Left lung (tissue), 10 donors: ENCODE data around the gene ABCC1. TPM values are rescaled to one million over a fixed set of nuclear protein-coding genes. Genes with fewer than 3 reads are reported as not detected.
"Not testable (repeated sequence)": the region's sequence is repeated elsewhere in the genome, so short reads cannot be mapped to it uniquely, and the experiment has no call there.

Experiments
- ATAC-seq: fragments of 200-7000 bp; cut with Tn5 transposase; one replicate; pipeline ENCODE4 v1.9.1; 2020; ENCODE audit warnings: moderate library complexity
- DNase-seq, 4 donors: peaks; one replicate each; pipeline ENCODE4 v3.0.0-alpha.2; 2013 to 2020
- H3K27ac ChIP-seq, 2 donors: fragments of 200-600 bp; sonication (generic) in 1 of 2; one replicate each; pipeline versions ENCODE4 v1.5.0 to v1.8.0; 2020 to 2021
- H3K27me3 ChIP-seq, 2 donors: fragments of 200-600 bp; sonication (generic) in 1 of 2; one replicate each; pipeline versions ENCODE4 v1.5.0 to v1.8.0; 2020 to 2021
- H3K36me3 ChIP-seq, 2 donors: fragments of 200-600 bp; sonication (generic) in 1 of 2; one replicate each; pipeline versions ENCODE4 v1.5.0 to v1.8.0; 2020 to 2021
- H3K4me1 ChIP-seq, 2 donors: fragments of 200-600 bp; one replicate each; pipeline ENCODE4 v1.8.0; 2021
- H3K4me3 ChIP-seq, 2 donors: fragments of 200-600 bp; sonication (generic) in 1 of 2; one replicate each; pipeline versions ENCODE4 v1.5.0 to v1.8.0; 2020 to 2021; ENCODE audit warnings: mild to moderate bottlenecking in 1 of 2
- H3K9me3 ChIP-seq, 2 donors: fragments of 200-600 bp; sonication (generic) in 1 of 2; one replicate each; pipeline versions ENCODE4 v1.5.0 to v1.8.0; 2020 to 2021
- intact Hi-C, 2 donors: fragments of 100-400 bp; cut with DNase I; formaldehyde crosslinking; loops; one replicate each; pipeline versions ENCODE4 v1.11.2 to v1.14.2; 2022
- polyA plus RNA-seq, 6 donors: library from polyadenylated mRNA; unstranded; fragments of 120-200 nt; gene quantifications; one replicate each; pipeline ENCODE4 v1.2.1, GENCODE V29; 2013; ENCODE audit not compliant: insufficient read length in 6 of 6
- total RNA-seq, 2 donors: library from RNA; stranded (reverse); fragmentation: NEBNext Ultra II Directional; extraction: Animal tissue kit (Norgen Biotek cat#: 25700); gene quantifications; one replicate each; pipeline ENCODE4 v1.2.1, GENCODE V29; 2021
- TF ChIP-seq, protein P1 (sequence below), 2 donors: fragments of 200-600 bp; sonication (generic) in 1 of 2; IDR thresholded peaks; one replicate each; pipeline versions ENCODE4 v1.5.0 to v1.8.0; 2021; ENCODE audit warnings: antibody characterized with exemption in 2 of 2
- donor health status: DM: no; HTN: yes; CAD: no.
- donor health status: DM: no; HTN: no; CAD: no.

ABCC1 gene
- total and polyA plus RNA-seq, 8 donors = 29.3 to 44.6 (median 31.7) TPM

DNA sequence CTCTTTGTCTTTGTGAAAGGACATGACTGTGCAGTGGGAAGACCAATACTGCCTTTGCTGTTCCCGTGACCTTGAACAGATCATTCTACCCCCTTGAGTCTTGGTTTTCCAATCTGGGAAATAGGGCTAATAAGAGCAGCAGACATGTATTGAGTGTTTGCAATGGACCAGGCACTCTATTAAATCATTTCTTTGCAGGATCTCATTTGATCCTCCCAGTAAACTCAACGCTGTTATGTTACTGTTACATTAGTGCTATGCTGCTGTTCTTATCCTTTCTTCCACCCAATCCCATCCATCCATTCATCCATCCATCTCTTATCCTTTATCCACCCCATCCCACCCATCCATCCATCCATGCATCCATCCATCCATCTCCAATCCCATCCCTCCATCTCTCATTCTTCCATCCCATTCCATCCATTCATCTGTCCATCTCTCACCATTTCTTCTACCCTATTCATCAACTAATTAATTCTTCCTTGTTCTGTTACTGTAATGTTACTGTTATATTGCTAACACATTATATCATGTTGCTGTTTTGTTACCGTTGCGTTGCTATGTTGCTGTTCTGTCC is 208.8 kb downstream of the ABCC1 start:
- no peaks in the 10 kb centered on the region for H3K27me3 ChIP-seq
- intact Hi-C loops = no loop called here

DNA sequence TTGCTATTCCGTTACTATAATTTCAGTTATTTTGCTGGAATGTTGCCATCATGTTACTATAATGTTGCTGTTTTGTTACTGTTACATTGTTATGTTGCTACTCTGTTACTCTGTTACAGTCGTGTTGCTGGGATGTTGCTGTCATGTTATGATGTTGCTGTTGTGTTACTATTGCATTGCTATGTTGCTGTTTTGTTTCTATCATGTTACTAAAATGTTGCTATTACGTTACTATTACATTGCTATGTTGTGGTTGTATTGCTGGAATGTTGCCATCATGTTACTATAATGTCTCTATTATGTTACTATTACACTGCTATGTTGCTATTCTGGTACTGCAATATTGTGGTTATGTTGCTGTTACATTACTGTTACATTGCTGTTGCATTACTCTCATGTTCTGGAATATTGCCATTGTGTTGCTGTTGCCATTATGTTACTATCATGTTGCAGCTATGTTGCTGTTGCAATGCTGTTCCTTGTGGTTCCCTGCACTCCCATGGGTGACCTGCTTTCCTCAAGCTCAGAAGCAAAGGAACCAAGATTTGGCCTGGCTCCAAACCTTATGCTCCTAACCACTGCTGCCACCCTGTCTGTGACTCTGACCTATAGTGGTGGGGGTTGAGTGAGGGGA is 209.4 kb downstream of the ABCC1 start:
- ATAC-seq (no peak), DNase-seq (no peak)
- TF ChIP-seq, protein P1, sequence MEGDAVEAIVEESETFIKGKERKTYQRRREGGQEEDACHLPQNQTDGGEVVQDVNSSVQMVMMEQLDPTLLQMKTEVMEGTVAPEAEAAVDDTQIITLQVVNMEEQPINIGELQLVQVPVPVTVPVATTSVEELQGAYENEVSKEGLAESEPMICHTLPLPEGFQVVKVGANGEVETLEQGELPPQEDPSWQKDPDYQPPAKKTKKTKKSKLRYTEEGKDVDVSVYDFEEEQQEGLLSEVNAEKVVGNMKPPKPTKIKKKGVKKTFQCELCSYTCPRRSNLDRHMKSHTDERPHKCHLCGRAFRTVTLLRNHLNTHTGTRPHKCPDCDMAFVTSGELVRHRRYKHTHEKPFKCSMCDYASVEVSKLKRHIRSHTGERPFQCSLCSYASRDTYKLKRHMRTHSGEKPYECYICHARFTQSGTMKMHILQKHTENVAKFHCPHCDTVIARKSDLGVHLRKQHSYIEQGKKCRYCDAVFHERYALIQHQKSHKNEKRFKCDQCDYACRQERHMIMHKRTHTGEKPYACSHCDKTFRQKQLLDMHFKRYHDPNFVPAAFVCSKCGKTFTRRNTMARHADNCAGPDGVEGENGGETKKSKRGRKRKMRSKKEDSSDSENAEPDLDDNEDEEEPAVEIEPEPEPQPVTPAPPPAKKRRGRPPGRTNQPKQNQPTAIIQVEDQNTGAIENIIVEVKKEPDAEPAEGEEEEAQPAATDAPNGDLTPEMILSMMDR (IDR thresholded peaks at IDR 0.05) = no peak
- no peak overlapping the region for H3K27ac ChIP-seq
- H3K36me3 ChIP-seq = peaks cover 0 to 37% of the 10 kb centered on the region in 2 donors
- peaks cover 0 to 22% of the 10 kb centered on the region in 2 donors for H3K9me3 ChIP-seq
- H3K27me3 ChIP-seq = no peaks in the 10 kb centered on the region
- no peaks in the 10 kb centered on the region for H3K4me1 ChIP-seq
- no peak overlapping the region for H3K4me3 ChIP-seq
- intact Hi-C loops = no loop called here

More for the DNA sequence above, 208.8 kb downstream of the ABCC1 start:
- TF ChIP-seq, protein P1 (IDR thresholded peaks at IDR 0.05) = no peak
- Histone ChIP-seq H3K27ac (no peak overlapping the region), H3K4me1 (no peaks in the 10 kb centered on the region), H3K36me3 (peaks cover 0 to 31% of the 10 kb centered on the region in 2 donors), H3K4me3 (no peak overlapping the region), H3K9me3 (peaks cover 0 to 22% of the 10 kb centered on the region in 2 donors)
- no peak for ATAC-seq
- DNase-seq = no peak

DNA sequence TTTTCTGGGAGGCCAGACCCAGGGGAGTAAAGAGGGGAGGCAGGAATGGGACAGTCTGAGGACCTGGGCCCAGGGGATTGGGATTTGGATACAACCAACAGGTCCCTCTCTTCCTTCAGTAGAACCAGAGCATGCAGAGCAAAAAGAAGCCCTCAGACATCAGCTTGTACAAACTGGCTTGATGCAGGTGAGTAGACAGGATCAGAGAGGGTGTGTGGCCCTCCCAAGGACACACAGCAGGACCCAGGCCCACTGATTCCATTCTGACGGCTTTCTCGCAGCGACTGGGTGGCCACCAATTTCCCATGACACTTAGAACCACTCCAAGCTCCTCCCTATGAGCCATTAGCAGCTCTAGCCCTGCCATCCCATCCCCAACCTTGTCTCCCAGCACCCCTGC is 210.2 kb downstream of the ABCC1 start:
- DNase-seq (no peak), ATAC-seq (no peak)
- intact Hi-C loops = no loop called here
- no peak overlapping the region for H3K4me3 ChIP-seq
- peaks cover 0 to 22% of the 10 kb centered on the region in 2 donors for H3K9me3 ChIP-seq
- no peaks in the 10 kb centered on the region for H3K27me3 ChIP-seq
- TF ChIP-seq, protein P1 (IDR thresholded peaks at IDR 0.05) = no peak
- H3K27ac ChIP-seq = no peak overlapping the region
- H3K36me3 ChIP-seq = peaks cover 0 to 45% of the 10 kb centered on the region in 2 donors
- H3K4me1 ChIP-seq = no peaks in the 10 kb centered on the region

DNA sequence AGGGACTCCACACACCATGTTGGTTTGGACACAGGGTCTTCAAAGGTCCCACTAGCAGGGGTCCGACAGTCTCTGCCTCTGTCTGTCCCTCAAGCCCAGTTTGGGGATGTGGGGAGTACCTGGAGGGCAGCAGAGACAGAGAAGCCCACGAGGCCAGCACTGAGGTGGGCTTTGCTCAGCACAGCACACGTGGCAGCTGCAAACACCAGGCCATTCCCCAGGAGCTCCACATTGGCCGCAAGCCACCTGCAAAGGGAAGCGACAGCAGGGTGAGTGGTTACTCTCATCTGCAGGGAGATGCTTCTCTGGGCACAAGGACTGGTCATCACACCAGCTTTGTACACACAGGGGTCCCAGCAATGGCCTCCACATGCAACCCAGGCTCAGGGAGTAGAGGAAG is 211.9 kb downstream of the ABCC1 start:
- DNase-seq = no peak
- H3K36me3 ChIP-seq = peaks cover 0 to 59% of the 10 kb centered on the region in 2 donors
- TF ChIP-seq, protein P1 (IDR thresholded peaks at IDR 0.05) = no peak
- no peak overlapping the region for H3K27ac ChIP-seq
- ATAC-seq = no peak
- no peaks in the 10 kb centered on the region for H3K4me1 ChIP-seq
- intact Hi-C loops = no loop called here
- H3K9me3 ChIP-seq = peaks cover 0 to 22% of the 10 kb centered on the region in 2 donors
- H3K4me3 ChIP-seq = no peak overlapping the region
- no peaks in the 10 kb centered on the region for H3K27me3 ChIP-seq

DNA sequence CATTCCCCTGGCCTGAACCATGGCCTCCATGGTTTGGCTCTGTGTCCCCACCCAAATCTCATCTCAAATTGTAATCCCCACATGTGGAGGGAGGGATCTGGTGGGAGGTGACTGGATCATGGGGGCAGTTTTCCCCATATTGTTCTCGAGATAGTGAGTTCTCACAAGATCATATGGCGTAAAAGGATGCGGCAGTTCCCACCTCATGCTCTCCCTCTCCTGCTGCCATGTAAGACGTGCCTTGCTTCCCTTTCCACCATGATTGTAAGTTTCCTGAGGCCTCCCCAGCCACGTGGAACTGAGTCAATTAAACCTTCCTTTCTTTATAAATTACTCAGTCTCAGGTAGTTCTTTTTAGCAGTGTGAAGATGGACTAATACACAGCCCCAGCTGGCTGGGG is 212.4 kb downstream of the ABCC1 start:
- H3K4me1 ChIP-seq, ATAC-seq, H3K4me3 ChIP-seq, DNase-seq, intact Hi-C loops, H3K27ac ChIP-seq, H3K27me3 ChIP-seq: not testable (repeated sequence)
- H3K36me3 ChIP-seq = peaks cover 0 to 59% of the 10 kb centered on the region in 2 donors
- peaks cover 0 to 22% of the 10 kb centered on the region in 2 donors for H3K9me3 ChIP-seq
